Epithelial cell of proximal tubule (primary cell): ENCODE results near the gene AFF1. TPM values are rescaled to one million over a fixed set of nuclear protein-coding genes. Genes with fewer than 3 reads are reported as not detected.

Source experiments
- DNase-seq: peaks from one replicate; pipeline ENCODE4 v3.0.0-alpha.2; 2011; ENCODE audit warnings: low read depth
- H3K4me3 ChIP-seq: 2 replicates; pipeline ENCODE4 v1.5.1; 2011; ENCODE audit warnings: low read depth, mild to moderate bottlenecking, low read length
- total RNA-seq: library from RNA; depleted of rRNA; stranded (reverse); fragments of >200 nt; gene quantifications from 2 replicates; pipeline ENCODE4 v1.2.3, GENCODE V29; 2015
- TF ChIP-seq, protein P1 (sequence below): conservative IDR thresholded peaks from 2 replicates; pipeline ENCODE4 v1.5.1; 2012; ENCODE audit warnings: low read depth, mild to moderate bottlenecking, low read length

The AFF1 gene
- total RNA-seq, 1 donor from 2014 or later, result 12.5 TPM

DNA sequence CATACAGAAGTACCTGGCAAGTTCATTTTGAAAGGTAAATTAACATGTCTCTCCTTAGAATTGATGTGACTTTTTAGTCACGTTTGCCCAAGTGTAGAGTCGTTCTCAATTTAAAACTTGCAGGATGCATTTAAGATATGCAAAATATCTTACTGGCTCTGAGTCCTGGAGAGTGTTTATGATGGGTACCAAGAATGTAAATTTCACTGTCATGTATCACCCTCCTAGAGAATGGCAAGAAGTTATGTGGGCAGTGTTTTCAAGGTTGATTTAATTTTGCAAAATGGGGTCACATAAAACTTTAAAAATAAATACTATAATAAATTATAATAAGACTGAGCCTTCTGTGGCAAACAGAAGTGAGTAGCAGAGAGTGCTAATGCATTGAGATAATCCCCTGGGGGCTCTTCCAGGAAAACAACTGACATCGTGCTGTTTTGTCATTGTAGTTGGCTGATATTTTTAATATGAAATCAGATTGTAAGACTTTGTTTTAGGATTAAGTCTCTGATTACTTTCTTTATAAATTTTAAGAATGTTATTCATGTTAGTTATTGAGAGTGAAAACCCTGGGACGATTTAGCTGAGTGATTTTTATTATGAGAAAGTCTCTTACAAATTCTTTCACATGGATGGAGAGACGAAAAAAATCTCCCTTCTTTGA lies 103.0 kb downstream of the AFF1 start:
- DNase-seq, result no peak
- H3K4me3 ChIP-seq, result no peak overlapping the region
- TF ChIP-seq, protein P1, sequence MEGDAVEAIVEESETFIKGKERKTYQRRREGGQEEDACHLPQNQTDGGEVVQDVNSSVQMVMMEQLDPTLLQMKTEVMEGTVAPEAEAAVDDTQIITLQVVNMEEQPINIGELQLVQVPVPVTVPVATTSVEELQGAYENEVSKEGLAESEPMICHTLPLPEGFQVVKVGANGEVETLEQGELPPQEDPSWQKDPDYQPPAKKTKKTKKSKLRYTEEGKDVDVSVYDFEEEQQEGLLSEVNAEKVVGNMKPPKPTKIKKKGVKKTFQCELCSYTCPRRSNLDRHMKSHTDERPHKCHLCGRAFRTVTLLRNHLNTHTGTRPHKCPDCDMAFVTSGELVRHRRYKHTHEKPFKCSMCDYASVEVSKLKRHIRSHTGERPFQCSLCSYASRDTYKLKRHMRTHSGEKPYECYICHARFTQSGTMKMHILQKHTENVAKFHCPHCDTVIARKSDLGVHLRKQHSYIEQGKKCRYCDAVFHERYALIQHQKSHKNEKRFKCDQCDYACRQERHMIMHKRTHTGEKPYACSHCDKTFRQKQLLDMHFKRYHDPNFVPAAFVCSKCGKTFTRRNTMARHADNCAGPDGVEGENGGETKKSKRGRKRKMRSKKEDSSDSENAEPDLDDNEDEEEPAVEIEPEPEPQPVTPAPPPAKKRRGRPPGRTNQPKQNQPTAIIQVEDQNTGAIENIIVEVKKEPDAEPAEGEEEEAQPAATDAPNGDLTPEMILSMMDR, result no peak

DNA sequence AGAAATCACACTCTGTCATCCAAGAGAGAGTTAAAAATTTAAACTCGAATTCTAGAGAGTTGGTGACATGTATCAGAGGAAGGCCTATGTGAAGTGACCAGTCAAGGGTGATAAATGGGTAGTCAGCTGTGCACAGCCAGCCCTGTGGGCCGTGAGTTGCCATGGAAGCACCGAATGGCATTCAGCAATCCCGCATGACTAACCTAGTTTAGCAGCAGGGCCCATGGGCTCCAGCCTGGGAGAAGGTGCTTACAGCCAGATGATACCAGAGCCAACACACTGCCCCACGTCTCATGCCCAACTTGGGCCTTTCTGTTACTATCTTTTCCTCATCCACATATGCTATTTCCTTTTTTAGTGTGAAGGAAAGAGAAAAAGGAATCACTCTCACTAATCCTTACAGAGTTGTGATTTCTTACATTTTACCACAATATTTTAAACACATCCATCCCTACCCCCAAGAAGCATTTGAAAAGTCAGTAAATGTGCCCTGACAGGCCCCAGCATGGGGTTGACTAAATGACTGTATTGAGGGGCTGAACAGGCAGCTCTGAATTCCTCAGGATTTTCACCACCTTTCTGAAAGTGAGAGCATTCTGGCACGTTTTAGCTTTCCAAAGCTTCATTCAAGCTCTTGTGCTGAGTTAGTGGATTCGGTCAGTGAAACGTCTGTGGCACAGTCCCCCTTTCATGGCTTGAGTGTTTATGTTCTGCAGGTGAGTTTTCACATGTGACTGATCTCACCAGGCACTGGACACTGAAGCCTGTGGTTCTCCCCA lies 104.2 kb downstream of the AFF1 start:
- peak; percentile 94 for DNase-seq
- TF ChIP-seq, protein P1, result no peak
- no peak overlapping the region for H3K4me3 ChIP-seq

DNA sequence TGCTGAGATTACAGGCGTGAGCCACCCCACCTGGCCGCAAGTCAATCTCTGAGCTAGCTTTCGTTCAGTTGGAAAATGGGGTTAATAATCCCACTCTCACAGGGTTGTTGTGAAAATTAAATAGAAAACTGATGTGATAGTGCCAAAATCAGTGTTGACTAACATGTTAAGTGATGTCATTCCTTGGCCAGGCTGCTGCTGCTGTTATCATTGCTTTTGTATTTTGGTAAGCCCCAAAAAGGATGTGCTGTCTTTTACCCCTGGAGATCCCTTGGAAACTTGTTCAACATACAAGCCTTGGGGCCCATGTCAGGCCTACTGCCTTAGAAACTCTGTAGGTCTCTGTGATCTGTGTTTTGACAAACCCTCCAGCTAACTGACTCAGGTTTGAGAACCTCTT lies 106.3 kb downstream of the AFF1 start:
- DNase-seq, result no peak
- TF ChIP-seq, protein P1, result no peak
- H3K4me3 ChIP-seq, result no peak overlapping the region

DNA sequence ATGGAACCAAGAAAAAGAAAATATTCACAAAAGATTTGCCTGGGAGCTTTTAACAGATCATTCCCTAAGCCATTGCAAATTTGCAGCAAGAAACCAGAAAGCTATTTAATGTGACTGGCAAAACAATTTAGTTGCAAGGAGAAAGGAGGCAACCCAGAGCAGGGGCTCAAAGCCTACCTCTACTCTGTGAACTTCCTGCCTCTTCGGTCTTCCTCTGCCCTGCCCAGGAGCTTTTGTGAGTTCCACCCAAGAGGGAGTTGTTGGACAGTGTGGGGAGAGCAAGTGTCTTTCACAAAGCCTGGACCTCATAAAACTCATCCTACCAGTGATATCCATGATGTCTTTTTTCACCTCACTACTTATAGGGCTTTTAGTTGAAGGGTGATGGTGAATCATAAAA lies 107.4 kb downstream of the AFF1 start:
- TF ChIP-seq, protein P1, result no peak
- H3K4me3 ChIP-seq, result no peak overlapping the region
- no peak for DNase-seq

DNA sequence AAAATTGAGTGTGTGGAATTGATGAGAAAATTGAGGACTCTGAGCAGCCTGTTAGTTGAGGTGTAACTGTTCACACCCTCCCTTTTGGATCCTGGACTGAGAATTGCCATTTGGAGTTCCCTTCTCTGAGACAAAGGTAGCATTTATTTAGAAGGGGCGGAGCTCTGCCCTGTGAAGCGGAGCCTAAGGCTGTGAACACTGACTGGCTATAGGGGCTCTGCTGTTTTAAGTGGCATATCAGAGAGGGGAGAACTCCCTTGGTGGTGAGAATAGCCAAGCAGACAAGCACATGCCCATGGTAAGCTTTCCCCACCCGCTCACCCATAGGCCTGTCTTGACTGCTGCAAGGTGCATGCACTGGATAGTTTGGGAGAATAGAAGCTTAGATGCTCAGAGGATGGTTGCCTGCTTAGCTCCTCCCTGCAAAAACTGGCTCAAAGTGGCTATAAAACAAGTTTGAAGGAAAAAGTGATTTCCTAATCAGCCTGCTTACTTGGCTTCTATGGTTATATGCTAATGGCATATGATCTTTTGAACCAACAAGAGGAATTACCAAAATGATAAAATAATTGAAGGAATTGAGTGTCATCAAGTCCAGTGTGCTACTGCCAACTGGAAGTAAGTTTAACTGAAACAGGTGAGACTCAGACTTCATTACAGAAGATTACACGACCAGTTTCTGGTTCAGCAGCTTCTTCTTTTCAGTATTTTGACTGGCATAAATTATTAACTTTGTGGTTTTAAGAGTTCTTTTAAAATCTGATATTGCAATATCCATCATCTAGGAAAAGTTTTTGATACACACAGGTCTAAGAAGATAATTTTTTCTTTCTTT lies 108.4 kb downstream of the AFF1 start:
- no peak overlapping the region for H3K4me3 ChIP-seq
- TF ChIP-seq, protein P1, result no peak
- no peak for DNase-seq

DNA sequence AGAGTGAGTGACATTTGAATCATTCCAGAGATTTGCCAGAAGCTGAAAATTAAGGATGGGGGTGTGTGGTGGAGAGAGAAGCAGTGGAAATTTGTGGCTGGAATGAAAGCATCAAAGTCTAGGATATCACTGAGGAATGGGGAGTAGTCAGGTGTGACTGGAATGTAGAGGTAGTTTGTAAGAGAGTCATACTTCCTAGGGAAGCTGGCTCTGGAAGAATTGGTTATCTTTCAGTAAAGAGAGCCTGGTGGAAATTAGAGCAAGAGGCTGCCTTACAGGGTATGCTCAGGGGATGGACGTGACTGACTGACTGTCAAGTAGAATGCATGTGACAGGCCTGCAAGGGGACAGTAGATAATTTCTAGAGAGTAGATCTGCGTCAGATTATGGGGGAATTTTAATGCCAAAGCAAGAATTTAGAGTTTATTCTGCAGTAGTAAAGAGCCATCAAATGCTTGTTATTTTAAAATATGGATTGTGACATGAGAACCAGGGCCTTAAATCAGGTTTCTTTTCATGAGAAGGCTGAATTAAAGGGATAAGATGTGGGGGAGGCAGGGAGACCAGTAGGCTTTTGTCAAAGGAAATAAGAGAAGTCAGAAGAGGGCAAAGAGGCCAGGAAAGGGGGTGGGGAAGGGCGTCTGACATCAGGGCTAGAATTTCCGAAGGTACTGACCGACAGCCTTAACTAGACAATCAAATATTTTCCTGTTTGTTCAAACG lies 109.9 kb downstream of the AFF1 start:
- DNase-seq, result no peak
- TF ChIP-seq, protein P1, result no peak
- H3K4me3 ChIP-seq, result no peak overlapping the region
